ENCODE data around the gene LPCAT3.

GRCh38 chr12:6952121-6952862 lies 66.0 kb downstream of the LPCAT3 start:
- TF ChIP-seq CTCF (IDR thresholded peaks at IDR 0.05) (no peak), POLR2AphosphoS5 (IDR thresholded peaks at IDR 0.05; ENCODE audit: low read depth, low read length) (no peak)

Data from Panc1 (cell line).